Hippocampal formation (tissue), 2 donors: ENCODE results near the gene RBMY1F.
"Not testable (repeated sequence)": the region's sequence is repeated elsewhere in the genome, so short reads cannot be mapped to it uniquely, and the experiment has no call there.

Experiments used
- DNase-seq, 2 donors: peaks; one replicate each; lab custom pipeline; 2025; lab: John Stamatoyannopoulos, UW

RBMY1F gene

GRCh38 chrY:22182823-22183222 is at the start of gene RBMY1F:
RBMY1F (minus strand) TSS chrY:22182923; CDS start chrY:22180969, 1,954 bp downstream.
- DNase-seq: not testable (repeated sequence)

DNA sequence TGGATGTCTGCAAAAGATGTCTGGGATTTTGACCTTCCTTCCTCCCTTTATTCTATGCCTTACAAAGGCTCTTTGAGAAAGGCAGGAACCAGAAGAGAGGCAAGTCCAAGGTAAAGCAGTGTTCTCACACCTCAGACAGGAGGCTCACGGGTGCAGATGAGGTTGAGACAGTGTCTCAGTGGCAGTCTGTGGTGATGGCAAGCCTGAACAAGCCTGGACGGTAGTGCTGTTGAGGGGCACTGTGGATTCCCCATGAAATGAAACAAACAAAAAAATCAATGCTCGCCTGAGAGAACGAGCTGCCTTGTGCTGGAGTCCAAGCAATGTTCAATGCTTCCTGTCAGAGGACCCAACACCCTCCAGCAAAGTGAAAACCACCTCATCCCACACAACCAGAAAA is 31.6 kb downstream of the RBMY1F start:
- not testable (repeated sequence) for DNase-seq

- not testable (repeated sequence) for DNase-seq
Observed at GRCh38 chrY:22141011-22141695, 41.6 kb downstream of the RBMY1F start.

DNA sequence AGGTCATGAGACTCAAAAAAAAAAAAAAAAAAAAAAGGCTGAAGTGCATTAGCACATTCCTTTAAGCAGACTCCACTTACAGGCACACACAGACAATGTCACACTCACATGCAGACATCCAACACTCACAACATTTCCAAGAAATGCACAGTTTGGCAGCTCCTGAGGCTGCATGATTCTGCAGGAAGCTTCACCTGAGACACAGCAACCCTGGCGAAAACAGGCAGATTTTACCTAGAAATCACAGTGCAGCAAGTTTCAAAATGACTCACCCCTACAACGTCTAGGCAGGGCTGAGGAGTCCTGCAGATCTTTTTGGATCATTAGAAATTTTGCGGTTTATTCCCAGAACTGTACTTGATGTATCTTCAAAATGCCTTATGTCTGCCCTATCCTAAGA is 48.0 kb downstream of the RBMY1F start:
- not testable (repeated sequence) for DNase-seq

- not testable (repeated sequence) for DNase-seq
Observed at GRCh38 chrY:22130494-22130893, 52.2 kb downstream of the RBMY1F start.
